ENCODE results near the gene KIAA1614.
A peak's percentile ranks its signal among the peaks of the same experiment; 100 is the strongest.

Gene KIAA1614

DNA sequence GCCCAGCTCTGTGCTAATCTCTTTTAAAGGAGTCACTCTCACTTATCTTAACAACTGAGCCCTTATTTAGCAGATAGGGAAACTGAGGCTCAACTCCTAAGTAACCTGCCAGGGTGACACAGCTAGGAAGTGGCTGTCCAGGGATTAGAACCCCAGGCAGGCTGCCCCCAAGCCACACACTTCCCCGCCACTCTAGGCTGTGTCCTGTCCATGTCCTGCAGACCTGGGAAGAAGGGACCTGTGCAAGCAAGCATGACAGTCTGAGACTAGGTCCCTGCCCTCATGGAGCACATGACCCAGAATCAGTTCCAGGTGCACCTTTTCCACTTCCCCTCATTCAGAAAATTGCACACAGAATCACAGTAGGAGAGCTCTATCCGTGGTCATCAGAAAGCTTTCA, 12.2 kb downstream of the KIAA1614 start:
- no peak for DNase-seq (ENCODE audit: low spot score)

- peak; percentile 90 for DNase-seq (ENCODE audit: low spot score)
These were observed 12.9 kb downstream of the KIAA1614 start for GRCh38 chr1:180925471-180926051.

GRCh38 chr1:180926164-180926981, 13.7 kb downstream of the KIAA1614 start:
- peak; percentile 81 for DNase-seq (ENCODE audit: low spot score)

GRCh38 chr1:180927348-180927747, 14.7 kb downstream of the KIAA1614 start:
- DNase-seq (ENCODE audit: low spot score): peak; percentile 56

- peak; percentile 80 for DNase-seq (ENCODE audit: low spot score)
These were observed 15.1 kb downstream of the KIAA1614 start for GRCh38 chr1:180927841-180928240.

GRCh38 chr1:180928331-180929230, 15.9 kb downstream of the KIAA1614 start:
- no peak for DNase-seq (ENCODE audit: low spot score)

DNA sequence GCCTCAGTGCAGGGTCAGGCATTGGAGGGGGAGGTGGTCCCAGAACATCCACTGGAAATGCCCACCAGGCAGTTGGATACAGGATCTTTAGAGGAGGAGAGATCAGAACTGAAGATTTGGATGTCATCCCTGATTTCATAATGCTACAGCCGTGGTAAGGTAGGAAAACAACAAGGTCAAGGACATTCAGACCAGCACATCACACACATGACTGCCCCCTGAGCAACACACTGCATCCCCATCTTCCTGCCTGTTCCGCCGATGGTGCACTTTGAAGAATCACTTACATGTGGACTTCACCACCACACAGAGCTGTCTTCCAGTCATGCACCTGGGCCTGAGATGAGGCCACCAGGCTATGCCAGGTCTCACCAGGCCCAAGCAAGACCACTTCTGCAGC, 16.7 kb downstream of the KIAA1614 start:
- no peak for DNase-seq (ENCODE audit: low spot score)

GRCh38 chr1:180930687-180931086, 18.0 kb downstream of the KIAA1614 start:
- no peak for DNase-seq (ENCODE audit: low spot score)

GRCh38 chr1:180931529-180931928, 18.8 kb downstream of the KIAA1614 start:
- no peak for DNase-seq (ENCODE audit: low spot score)

GRCh38 chr1:180932378-180932777, 19.7 kb downstream of the KIAA1614 start:
- no peak for DNase-seq (ENCODE audit: low spot score)

DNA sequence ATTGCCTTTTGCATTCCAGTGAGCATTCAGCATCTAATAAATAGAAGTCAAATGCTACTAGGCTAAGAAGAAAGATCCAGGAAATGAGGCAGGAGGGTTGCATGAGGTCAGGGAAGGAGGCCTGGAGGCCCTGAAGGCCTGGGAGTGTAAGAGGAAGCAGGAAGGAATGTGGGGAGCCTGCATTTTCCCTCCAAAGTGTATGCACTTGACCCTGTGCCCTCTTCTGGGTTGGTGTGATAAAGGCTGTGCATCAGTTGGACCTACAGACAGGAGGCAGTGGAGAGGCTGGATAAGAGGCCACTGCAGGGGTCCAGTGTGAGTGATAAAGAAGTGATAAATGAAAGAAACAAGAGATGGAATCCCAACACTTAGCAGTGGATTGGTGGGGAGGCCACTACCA, 20.4 kb downstream of the KIAA1614 start:
- no peak for DNase-seq (ENCODE audit: low spot score)

- DNase-seq (ENCODE audit: low spot score): no peak
These were observed 21.9 kb downstream of the KIAA1614 start for GRCh38 chr1:180934563-180934962.

GRCh38 chr1:180935326-180936109, 22.8 kb downstream of the KIAA1614 start:
- no peak for DNase-seq (ENCODE audit: low spot score)

- DNase-seq (ENCODE audit: low spot score): no peak
These were observed 23.7 kb downstream of the KIAA1614 start for GRCh38 chr1:180936110-180937011.

DNA sequence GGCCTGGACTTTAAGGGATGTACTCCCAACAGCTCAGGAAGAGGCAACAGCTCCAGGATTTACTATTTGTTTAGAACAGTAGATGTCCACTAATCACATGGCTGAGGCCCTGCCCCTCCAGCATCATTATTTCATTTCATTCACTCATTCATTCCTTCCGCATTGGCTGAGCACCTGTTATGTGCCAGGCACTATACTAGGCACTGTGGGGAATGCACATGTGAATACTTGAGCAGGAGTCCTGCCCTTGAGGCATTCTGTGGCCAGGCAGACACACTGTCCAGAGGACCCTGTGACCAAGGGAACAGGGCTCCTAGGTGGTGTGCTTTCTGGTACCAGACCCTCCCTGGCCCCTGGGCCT, 24.3 kb downstream of the KIAA1614 start:
- DNase-seq (ENCODE audit: low spot score): no peak

DNA sequence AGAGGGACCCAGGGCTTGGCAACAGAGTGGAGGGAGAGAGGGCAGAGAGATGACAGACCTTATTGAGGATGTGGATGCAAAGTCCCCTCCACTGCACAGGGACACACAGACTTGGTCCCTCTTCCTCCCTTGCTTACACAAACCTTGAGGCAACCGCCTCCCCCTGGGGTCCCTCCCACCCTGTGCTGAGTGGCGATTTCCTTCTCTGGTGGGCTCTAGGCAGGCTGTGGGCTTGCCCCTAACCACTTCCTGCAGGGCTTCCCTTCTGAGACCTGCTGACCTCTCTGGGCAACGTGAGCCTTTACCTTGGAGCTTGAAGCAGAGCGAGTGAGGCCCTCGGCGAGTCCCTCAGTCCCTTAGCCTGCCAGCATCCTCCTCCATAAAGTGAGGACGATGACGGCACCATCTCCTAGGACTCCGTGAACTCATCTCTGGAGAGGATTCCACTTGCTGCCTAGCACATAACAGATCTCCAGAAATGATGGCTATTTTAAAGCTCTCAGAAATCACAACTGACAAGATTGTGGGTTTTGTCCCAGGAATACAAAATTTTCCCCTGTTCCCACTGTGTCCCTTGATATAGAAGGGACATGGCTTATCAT, 25.0 kb downstream of the KIAA1614 start:
- DNase-seq (ENCODE audit: low spot score): no peak

DNA sequence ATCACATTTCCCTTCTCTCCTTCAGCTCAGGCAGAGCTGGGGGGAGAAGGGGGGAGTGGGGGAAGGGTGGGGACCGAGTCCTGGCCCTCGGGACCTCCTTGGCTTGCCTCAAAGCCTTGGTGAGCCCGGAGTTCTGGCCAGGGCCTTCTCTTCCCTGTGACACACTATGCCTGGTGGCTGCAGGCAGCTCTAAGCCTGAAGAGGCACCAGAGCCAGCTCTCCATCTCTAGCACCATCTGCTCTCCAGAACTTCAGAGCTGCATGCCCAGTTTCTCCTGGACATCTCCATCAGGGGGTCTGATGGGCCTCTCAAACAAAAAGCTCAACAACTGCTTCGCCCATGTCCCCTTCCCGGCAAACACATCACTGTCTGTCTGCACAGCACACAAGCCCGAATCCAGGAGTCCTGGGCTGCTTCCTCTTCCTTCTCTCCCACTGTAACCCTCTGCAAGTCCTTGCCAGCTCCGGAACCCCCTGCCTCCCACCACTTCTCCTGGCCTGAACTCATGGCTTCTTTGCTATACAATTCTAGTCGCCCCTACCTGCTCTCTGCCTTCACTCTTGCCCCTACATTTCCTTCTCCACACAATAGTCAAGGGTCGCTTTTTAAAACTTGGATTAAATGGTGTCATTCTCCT, 26.5 kb downstream of the KIAA1614 start:
- no peak for DNase-seq (ENCODE audit: low spot score)

DNA sequence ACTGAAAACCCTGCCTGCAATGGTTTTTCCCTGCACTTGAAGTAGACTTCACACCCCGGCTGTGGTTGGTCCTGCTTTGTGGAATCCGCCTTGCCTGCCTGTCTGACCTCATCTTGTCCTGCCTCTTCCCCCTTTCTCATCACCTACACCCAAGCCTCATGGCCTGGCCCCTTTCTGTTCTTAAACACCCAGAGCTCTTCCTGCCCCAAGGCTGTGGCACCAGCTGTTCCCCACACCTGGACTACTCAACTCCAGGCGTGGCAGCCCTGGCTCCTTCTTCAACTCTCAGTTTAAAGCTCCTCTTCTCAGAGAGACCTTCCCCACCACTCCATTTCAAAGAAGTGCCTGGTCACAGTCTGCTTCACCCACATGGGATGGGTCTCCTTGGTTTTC, 27.0 kb downstream of the KIAA1614 start:
- no peak for DNase-seq (ENCODE audit: low spot score)

- no peak for DNase-seq (ENCODE audit: low spot score)
These were observed 27.7 kb downstream of the KIAA1614 start for GRCh38 chr1:180940445-180940844.
